B cell (primary cell): ENCODE measurements around the gene CDHR2. TPM values are rescaled to one million over a fixed set of nuclear protein-coding genes. Genes with fewer than 3 reads are reported as not detected.
A peak's percentile ranks its signal among the peaks of the same experiment; 100 is the strongest.

ENCODE experiments used
- ATAC-seq: fragments of 200-7000 bp; cut with Tn5 transposase; one replicate; pipeline ENCODE4 v1.10.0; 2021; ENCODE audit warnings: low read depth, mild to moderate bottlenecking, moderate number of reproducible peaks, moderate library complexity
- CTCF ChIA-PET: fragments of 350-600 bp; sonication (Branson Sonifier 250); formaldehyde crosslinking; loops from one replicate; lab custom pipeline; 2021; ENCODE audit warnings: antibody characterized with exemption, inconsistent platforms; lab: Charles Lee
- POLR2A ChIA-PET: fragments of 350-600 bp; sonication (Branson Sonifier 250); formaldehyde crosslinking; loops from one replicate; lab custom pipeline; 2021; ENCODE audit warnings: antibody characterized with exemption; lab: Charles Lee
- DNase-seq: peaks from one replicate; pipeline ENCODE4 v3.0.0; 2013
- H2AFZ ChIP-seq: 2 replicates; pipeline ENCODE4 v1.6.1; 2012; ENCODE audit warnings: mild to moderate bottlenecking, low read depth, low read length; ENCODE audit not compliant: insufficient read depth, poor library complexity, severe bottlenecking
- H3K27ac ChIP-seq, 2 donors: 1 replicate in 1 of 2; 2 replicates in 1 of 2; pipeline ENCODE4 v1.5.1; 2012 to 2013; ENCODE audit warnings: low read length in 2 of 2, mild to moderate bottlenecking in 2 of 2, moderate library complexity in 1 of 2
- H3K27me3 ChIP-seq, 4 experiments: fragments of 200-600 bp in 1 of 4; sonication (generic) in 1 of 4; replicated peaks in 1 of 4; 1 replicate in 2 of 4; 2 replicates in 2 of 4; pipeline versions ENCODE4 v1.6.1 to v1.7.0; 2013 to 2016; ENCODE audit warnings: low read length in 3 of 4, mild to moderate bottlenecking in 2 of 4, mixed read lengths in 1 of 4, moderate library complexity in 1 of 4; ENCODE audit not compliant: insufficient read depth in 4 of 4, control insufficient read depth in 3 of 4; ENCODE audit errors: control extremely low read depth in 1 of 4
- H3K36me3 ChIP-seq, 2 experiments: replicated peaks in 1 of 2; 1 replicate in 1 of 2; 2 replicates in 1 of 2; pipeline versions ENCODE4 v1.6.1 to v1.7.1; 2013; ENCODE audit warnings: low read length in 1 of 2; ENCODE audit not compliant: insufficient read depth in 2 of 2, control insufficient read depth in 1 of 2; ENCODE audit errors: control extremely low read depth in 1 of 2, extremely low read depth in 1 of 2
- H3K4me1 ChIP-seq, 2 donors: fragments of 200-600 bp in 1 of 2; sonication (generic) in 1 of 2; 1 replicate in 1 of 2; 2 replicates in 1 of 2; pipeline versions ENCODE4 v1.5.1 to v1.6.1; 2013 to 2017; ENCODE audit warnings: low read length in 2 of 2; ENCODE audit not compliant: control insufficient read depth in 2 of 2, insufficient read depth in 2 of 2
- H3K4me2 ChIP-seq: replicated peaks from 2 replicates; pipeline ENCODE3; 2012; ENCODE audit warnings: mild to moderate bottlenecking, low read depth, low read length; ENCODE audit not compliant: poor library complexity, severe bottlenecking
- H3K4me3 ChIP-seq, 5 experiments: fragments of 200-600 bp in 1 of 5; sonication (generic) in 1 of 5; 1 replicate in 3 of 5; 2 replicates in 2 of 5; pipeline versions ENCODE4 v1.5.1 to v1.7.0; 2011 to 2016; ENCODE audit warnings: low read length in 4 of 5, mild to moderate bottlenecking in 4 of 5, low read depth in 2 of 5, control low read depth in 1 of 5, moderate library complexity in 1 of 5; ENCODE audit not compliant: insufficient read depth in 1 of 5; ENCODE audit errors: control extremely low read depth in 1 of 5, extremely low read depth in 1 of 5
- H3K79me2 ChIP-seq: fragments of 200-600 bp; sonication (generic); one replicate; pipeline ENCODE4 v1.6.0; 2016; ENCODE audit warnings: low read length; ENCODE audit not compliant: control insufficient read depth, insufficient read depth
- H3K9ac ChIP-seq: fragments of 200-600 bp; sonication (generic); 2 replicates; pipeline ENCODE4 v1.6.1; 2017; ENCODE audit warnings: mild to moderate bottlenecking, low read length, moderate library complexity
- H3K9me3 ChIP-seq, 3 donors: one replicate each; pipeline versions ENCODE4 v1.6.1 to v1.7.1; 2013; ENCODE audit warnings: low read length in 2 of 3; ENCODE audit not compliant: control insufficient read depth in 2 of 3, insufficient read depth in 1 of 3; ENCODE audit errors: control extremely low read depth in 1 of 3
- H4K20me1 ChIP-seq: 2 replicates; pipeline ENCODE4 v1.6.0; 2012; ENCODE audit warnings: mild to moderate bottlenecking, low read length; ENCODE audit not compliant: insufficient read depth, control insufficient read depth, poor library complexity, severe bottlenecking
- H3K27ac Mint-ChIP-seq: one replicate; pipeline ENCODE4 v1.8.0; 2021; ENCODE audit warnings: mixed read lengths
- H3K27me3 Mint-ChIP-seq: one replicate; pipeline ENCODE4 v1.8.0; 2021; ENCODE audit warnings: mixed read lengths
- H3K4me1 Mint-ChIP-seq: one replicate; pipeline ENCODE4 v1.8.0; 2021; ENCODE audit warnings: mixed read lengths
- H3K4me3 Mint-ChIP-seq: one replicate; pipeline ENCODE4 v1.8.0; 2021; ENCODE audit warnings: mixed read lengths
- H3K9me3 Mint-ChIP-seq: one replicate; pipeline ENCODE4 v1.8.0; 2022; ENCODE audit warnings: mixed read lengths; ENCODE audit not compliant: insufficient read depth
- CTCF ChIP-seq: fragments of 200-600 bp; IDR thresholded peaks from one replicate; pipeline ENCODE4 v1.8.0; 2022; ENCODE audit warnings: antibody characterized with exemption, mild to moderate bottlenecking
- EZH2 ChIP-seq: IDR thresholded peaks from 2 replicates; pipeline ENCODE4 v1.6.1; 2012; ENCODE audit warnings: borderline replicate concordance, low read depth, mild to moderate bottlenecking, moderate library complexity, low read length; ENCODE audit not compliant: insufficient read depth, poor library complexity, severe bottlenecking
- WGBS: methylation state at CpG from one replicate; pipeline ENCODE4 v1.1.5; 2013; ENCODE audit warnings: missing lambda C conversion rate; ENCODE audit not compliant: insufficient coverage; 5-methylcytosine and 5-hydroxymethylcytosine counted together
- intact Hi-C: fragments of 100-400 bp; cut with micrococcal nuclease; formaldehyde crosslinking; loops from one replicate; pipeline ENCODE4 v1.10.0; 2022
- polyA plus RNA-seq: library from polyadenylated mRNA; depleted of rRNA; stranded (reverse); fragments of >200 nt; gene quantifications from 2 replicates; pipeline ENCODE4 v1.2.3, GENCODE V29; 2012
- total RNA-seq, 2 donors: library from RNA; stranded (reverse); fragments of 120-200 nt in 1 of 2; gene quantifications; 1 replicate in 1 of 2; 2 replicates in 1 of 2; pipeline versions ENCODE4 v1.2.3 to v1.2.4, GENCODE V29; 2013 to 2022

The CDHR2 gene
- total and polyA plus RNA-seq, 2 donors (not counting 1 experiment from before 2014, with no cell fraction given): 0.25 to 1.7 TPM

- H3K4me3 Mint-ChIP-seq: peak overlapping the region; percentile 50
- no peak for ATAC-seq
- Histone ChIP-seq H3K36me3 (peaks cover 0 to 72% of the 10 kb centered on the region in 2 experiments), H3K27me3 (no peaks in the 10 kb centered on the region), H3K4me1 (peaks cover 62 to 68% of the 10 kb centered on the region in 2 donors), H3K9me3 (no peaks in the 10 kb centered on the region), H3K4me3 (no peak overlapping the region), H2AFZ (no peak overlapping the region), H3K4me2 (peak overlapping the region; percentile 68), H4K20me1 (peaks cover 87% of the 10 kb centered on the region), H3K9ac (no peak overlapping the region), H3K79me2 (peaks cover 54% of the 10 kb centered on the region), H3K27ac (peak overlapping the region; percentile 7 to 31)
- H3K27me3 Mint-ChIP-seq: no peaks in the 10 kb centered on the region
- peak overlapping the region; percentile 76 for H3K27ac Mint-ChIP-seq
- peaks cover 55% of the 10 kb centered on the region for H3K4me1 Mint-ChIP-seq
- TF ChIP-seq CTCF (no peak), EZH2 (no peak)
- 60% methylated on average over 21 of the region's 24 CpGs for WGBS
- CTCF ChIA-PET: interaction anchor here (2.8 kb wide), 1 partner anchor 12 kb away, joined by 21 read pairs; no protein-coding TSS in a partner anchor
- H3K9me3 Mint-ChIP-seq: no peaks in the 10 kb centered on the region
- DNase-seq: no peak
- POLR2A ChIA-PET: interaction anchor here (0.6 to 1.6 kb wide), 3 partner anchors 13 to 28 kb away, joined by 3 to 8 read pairs (median 6); no protein-coding TSS in a partner anchor
- intact Hi-C loops: no loop called here
These were observed 17.9 kb upstream of the CDHR2 start for GRCh38 chr5:176530983-176531901.
